Measurements from ENCODE around the gene TGFBI.
"Not testable (repeated sequence)": the region's sequence is repeated elsewhere in the genome, so short reads cannot be mapped to it uniquely, and the experiment has no call there.

TGFBI gene

DNA sequence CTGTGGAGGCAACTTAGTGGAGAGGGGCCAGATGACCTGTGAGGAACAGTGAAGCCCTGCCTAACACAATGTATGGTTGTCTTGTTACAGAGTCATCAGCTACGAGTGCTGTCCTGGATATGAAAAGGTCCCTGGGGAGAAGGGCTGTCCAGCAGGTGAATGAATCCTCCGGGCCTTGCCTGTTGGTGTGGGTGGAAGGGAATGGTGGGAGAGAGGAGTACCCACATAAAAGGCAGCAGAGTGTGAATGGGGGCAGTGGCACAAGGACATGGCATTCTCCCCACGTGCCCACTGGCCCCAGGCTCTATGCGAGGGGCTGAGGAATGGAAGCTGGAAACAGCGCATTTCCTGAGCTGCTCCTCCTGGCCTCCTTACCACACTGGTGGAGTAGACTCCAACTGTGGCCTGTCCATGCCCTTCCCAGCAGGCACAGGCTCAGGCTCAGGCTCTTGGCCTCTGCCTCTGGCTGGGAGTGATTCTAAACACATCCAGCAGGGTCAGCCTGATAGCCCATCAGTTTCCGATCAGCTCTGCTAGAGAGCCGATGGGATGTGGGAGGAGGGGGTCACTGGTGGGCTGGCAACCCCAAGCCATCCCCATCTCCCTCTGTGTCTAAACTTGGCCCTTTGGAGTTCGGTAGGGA, 15.3 kb downstream of the TGFBI start:
- Mint-ChIP-seq H3K4me1 (peaks cover 21% of the 10 kb centered on the region), H3K4me3 (no peak overlapping the region), H3K27me3 (no peaks in the 10 kb centered on the region), H3K36me3 (ENCODE audit: insufficient read depth) (peaks cover 6% of the 10 kb centered on the region), H3K27ac (ENCODE audit: low read depth) (no peak overlapping the region), H3K9me3 (no peaks in the 10 kb centered on the region)
- ATAC-seq (replicated peaks; ENCODE audit: extremely low read depth, poor library complexity, severe bottlenecking) (no peak), DNase-seq (ENCODE audit: low spot score in 2 of 2) (no peak)

DNA sequence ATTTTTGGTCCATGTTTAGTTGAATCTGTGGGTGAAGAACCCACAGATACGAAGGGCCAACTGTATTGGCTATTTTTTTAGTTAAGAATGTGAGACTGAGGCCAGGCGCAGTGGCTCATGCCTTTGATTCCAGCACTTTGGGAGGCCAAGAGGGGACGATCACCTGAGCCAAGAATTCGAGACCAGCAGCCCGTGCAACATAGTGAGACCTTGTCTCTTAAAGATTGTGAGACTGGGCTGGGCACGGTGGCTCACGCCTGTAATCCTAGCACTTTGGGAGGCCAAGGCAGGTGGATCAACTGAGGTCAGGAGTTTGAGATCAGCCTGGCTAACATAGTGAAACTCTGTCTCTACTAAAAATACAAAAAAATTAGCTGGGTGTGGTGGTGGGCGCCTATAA, 16.2 kb downstream of the TGFBI start:
- not testable (repeated sequence) for H3K27ac Mint-ChIP-seq (ENCODE audit: low read depth); H3K9me3 Mint-ChIP-seq; DNase-seq (ENCODE audit: low spot score in 2 of 2); H3K36me3 Mint-ChIP-seq (ENCODE audit: insufficient read depth); ATAC-seq (replicated peaks; ENCODE audit: extremely low read depth, poor library complexity, severe bottlenecking); H3K27me3 Mint-ChIP-seq; H3K4me3 Mint-ChIP-seq
- peaks cover 21% of the 10 kb centered on the region for H3K4me1 Mint-ChIP-seq

DNA sequence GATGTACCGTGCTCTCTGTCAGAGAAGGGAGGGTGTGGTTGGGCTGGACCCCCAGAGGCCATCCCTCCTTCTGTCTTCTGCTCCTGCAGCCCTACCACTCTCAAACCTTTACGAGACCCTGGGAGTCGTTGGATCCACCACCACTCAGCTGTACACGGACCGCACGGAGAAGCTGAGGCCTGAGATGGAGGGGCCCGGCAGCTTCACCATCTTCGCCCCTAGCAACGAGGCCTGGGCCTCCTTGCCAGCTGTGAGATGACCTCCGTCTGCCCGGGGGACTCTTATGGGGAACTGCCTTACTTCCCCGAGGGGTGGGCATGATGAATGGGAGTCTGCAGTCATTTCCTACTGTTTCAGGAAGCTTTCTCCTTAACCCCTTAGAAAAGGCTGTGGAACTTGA, 17.5 kb downstream of the TGFBI start:
- peaks cover 14% of the 10 kb centered on the region for H3K4me1 Mint-ChIP-seq
- H3K27me3 Mint-ChIP-seq = no peaks in the 10 kb centered on the region
- H3K9me3 Mint-ChIP-seq = no peaks in the 10 kb centered on the region
- DNase-seq (ENCODE audit: low spot score in 2 of 2) = no peak
- ATAC-seq (replicated peaks; ENCODE audit: extremely low read depth, poor library complexity, severe bottlenecking) = no peak
- peaks cover 4% of the 10 kb centered on the region for H3K36me3 Mint-ChIP-seq (ENCODE audit: insufficient read depth)
- H3K27ac Mint-ChIP-seq (ENCODE audit: low read depth) = no peak overlapping the region
- no peak overlapping the region for H3K4me3 Mint-ChIP-seq

DNA sequence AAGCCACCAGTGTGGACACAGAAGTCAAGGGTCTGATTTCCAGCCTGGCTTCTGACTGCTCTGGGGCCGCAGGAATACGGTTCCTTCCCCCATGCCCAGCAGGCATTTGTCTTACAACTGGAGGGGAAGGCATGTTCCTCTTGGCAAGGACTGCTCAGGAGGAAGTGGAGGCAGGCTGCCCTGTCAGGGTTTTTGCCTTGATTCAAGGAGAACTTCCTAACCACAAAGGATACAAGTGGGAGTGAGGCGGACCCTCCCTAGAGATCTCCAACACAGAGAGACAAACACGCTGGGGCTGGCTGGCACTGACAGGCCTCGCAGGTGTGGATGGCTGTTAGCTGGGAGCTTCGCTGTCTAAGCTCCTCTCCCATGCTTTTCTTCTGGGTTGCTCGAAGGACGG, 19.1 kb downstream of the TGFBI start:
- H3K36me3 Mint-ChIP-seq (ENCODE audit: insufficient read depth) = peaks cover 4% of the 10 kb centered on the region
- ATAC-seq (replicated peaks; ENCODE audit: extremely low read depth, poor library complexity, severe bottlenecking) (no peak), DNase-seq (ENCODE audit: low spot score in 2 of 2) (no peak)
- H3K27ac Mint-ChIP-seq (ENCODE audit: low read depth) = no peak overlapping the region
- no peaks in the 10 kb centered on the region for H3K9me3 Mint-ChIP-seq
- no peaks in the 10 kb centered on the region for H3K27me3 Mint-ChIP-seq
- no peak overlapping the region for H3K4me3 Mint-ChIP-seq
- peaks cover under 1% of the 10 kb centered on the region for H3K4me1 Mint-ChIP-seq

DNA sequence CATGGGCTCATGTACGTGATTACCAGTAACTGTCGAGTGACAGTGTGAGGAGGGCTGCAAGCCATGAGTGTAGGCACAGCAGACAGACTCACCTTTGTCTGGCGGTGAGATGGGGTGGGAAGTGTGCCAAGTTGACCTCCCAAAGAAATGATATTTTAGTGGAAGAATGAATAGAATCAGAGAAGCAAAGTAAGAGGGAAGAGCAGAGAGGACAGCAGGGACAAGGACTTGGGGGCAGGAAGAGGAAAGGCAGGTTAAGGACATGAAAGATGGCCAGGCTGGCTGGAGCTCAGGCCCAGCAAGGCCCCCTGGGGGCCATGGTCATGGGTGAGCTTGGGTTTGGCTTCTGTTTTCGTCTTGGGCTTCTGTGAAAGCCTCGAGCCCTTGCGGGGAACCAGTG, 20.2 kb downstream of the TGFBI start:
- ATAC-seq (replicated peaks; ENCODE audit: extremely low read depth, poor library complexity, severe bottlenecking) = no peak
- peaks cover 3% of the 10 kb centered on the region for H3K36me3 Mint-ChIP-seq (ENCODE audit: insufficient read depth)
- no peak overlapping the region for H3K27ac Mint-ChIP-seq (ENCODE audit: low read depth)
- H3K4me1 Mint-ChIP-seq = no peaks in the 10 kb centered on the region
- no peak for DNase-seq (ENCODE audit: low spot score in 2 of 2)
- H3K4me3 Mint-ChIP-seq = no peak overlapping the region
- H3K27me3 Mint-ChIP-seq = no peaks in the 10 kb centered on the region
- no peaks in the 10 kb centered on the region for H3K9me3 Mint-ChIP-seq

DNA sequence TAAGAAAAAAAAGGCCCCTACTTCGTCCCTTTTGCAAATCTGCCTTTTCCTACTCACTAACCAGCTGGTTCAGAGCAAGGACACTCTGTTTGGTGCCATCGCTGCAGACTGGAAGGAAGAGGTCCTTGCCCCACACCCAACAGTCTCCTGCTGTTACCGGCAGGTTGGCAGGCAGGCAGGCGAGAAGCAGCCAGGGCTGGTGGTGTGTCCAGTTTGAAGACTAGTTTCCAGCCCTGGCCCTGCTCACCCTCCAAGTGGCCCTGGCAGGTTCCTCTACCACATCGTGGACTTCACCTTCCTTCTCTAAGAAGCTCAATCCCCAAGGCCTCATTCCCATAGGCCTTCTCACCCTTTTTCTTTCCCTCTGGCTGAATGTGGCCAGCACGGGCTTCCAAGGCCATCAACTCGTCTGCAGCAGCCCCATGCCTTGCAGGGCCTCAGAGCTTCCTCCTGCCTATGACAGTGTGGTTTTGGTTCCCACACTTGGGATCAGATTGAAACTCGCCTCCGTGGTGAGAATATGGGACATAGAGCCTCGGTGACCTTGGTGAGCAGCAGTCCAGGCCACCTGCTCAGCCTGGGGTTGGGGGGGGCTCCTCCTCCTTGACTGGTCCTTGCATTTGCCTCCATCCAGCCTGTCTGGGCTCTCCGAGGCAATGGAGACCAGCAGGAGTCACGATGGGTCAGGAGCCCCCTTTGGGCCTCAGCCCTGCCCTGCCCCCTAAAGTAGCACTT, 22.9 kb downstream of the TGFBI start:
- H3K36me3 Mint-ChIP-seq (ENCODE audit: insufficient read depth) = no peaks in the 10 kb centered on the region
- H3K9me3 Mint-ChIP-seq = no peaks in the 10 kb centered on the region
- no peaks in the 10 kb centered on the region for H3K27me3 Mint-ChIP-seq
- no peaks in the 10 kb centered on the region for H3K4me1 Mint-ChIP-seq
- H3K27ac Mint-ChIP-seq (ENCODE audit: low read depth) = no peak overlapping the region
- DNase-seq (ENCODE audit: low spot score in 2 of 2) (no peak), ATAC-seq (replicated peaks; ENCODE audit: extremely low read depth, poor library complexity, severe bottlenecking) (no peak)
- H3K4me3 Mint-ChIP-seq = no peak overlapping the region

DNA sequence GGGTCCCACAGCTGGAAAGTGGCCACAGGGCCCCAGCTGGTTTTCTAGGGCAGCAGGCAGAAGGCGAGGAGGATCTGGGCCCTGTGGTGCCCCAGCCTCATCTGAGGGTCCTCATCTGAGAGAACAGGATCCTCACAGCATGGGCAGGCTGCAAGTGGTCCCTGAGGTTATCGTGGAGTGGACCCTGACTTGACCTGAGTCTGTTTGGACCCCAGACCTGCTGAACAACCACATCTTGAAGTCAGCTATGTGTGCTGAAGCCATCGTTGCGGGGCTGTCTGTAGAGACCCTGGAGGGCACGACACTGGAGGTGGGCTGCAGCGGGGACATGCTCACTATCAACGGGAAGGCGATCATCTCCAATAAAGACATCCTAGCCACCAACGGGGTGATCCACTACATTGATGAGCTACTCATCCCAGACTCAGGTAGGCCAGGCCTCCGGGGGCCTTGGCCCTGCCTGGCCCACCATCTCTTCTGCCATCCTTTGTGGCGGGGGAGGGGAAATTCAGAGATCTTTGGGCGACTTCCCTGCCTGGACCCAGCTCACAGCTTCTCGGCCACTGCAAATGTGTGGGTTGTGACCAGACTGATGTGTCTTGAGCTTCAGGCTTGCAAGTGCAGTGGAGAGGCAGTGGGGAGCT, 24.0 kb downstream of the TGFBI start:
- no peak for DNase-seq (ENCODE audit: low spot score in 2 of 2)
- Mint-ChIP-seq H3K4me3 (no peak overlapping the region), H3K4me1 (no peaks in the 10 kb centered on the region), H3K27ac (ENCODE audit: low read depth) (no peak overlapping the region), H3K36me3 (ENCODE audit: insufficient read depth) (no peaks in the 10 kb centered on the region), H3K27me3 (no peaks in the 10 kb centered on the region), H3K9me3 (no peaks in the 10 kb centered on the region)
- ATAC-seq (replicated peaks; ENCODE audit: extremely low read depth, poor library complexity, severe bottlenecking) = no peak

DNA sequence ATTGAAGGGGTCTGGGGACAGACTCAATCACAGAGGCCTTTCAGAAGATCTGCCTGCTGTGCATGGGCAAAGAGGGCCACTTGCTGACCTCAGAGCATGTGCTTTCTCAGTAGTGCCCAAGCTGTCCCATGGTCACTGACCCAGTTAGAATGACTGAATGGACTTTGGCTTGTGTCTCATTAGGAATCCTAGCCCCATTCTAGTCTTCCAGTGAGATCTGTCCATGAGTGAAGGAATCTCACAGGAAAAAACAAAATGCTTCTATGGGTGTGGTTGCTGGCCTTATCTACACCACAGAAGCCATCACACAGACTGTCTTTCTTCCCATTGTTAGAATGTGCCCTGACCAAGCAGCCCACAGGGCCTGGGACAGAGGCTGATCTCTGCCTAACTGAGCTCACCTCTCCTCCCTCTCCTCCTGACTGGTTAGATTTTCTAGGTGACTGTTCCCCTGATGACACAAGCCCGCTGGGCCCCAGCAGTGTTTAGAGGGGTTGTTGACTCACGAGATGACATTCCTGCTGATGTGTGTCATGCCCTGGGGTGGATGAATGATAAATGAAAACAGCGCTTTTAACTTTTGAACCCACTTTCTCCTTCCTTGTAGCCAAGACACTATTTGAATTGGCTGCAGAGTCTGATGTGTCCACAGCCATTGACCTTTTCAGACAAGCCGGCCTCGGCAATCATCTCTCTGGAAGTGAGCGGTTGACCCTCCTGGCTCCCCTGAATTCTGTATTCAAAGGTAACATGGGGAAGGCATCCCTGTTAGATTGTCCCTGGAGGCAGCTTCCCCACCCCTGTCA, 24.8 kb downstream of the TGFBI start:
- no peaks in the 10 kb centered on the region for H3K4me1 Mint-ChIP-seq
- no peaks in the 10 kb centered on the region for H3K9me3 Mint-ChIP-seq
- ATAC-seq (replicated peaks; ENCODE audit: extremely low read depth, poor library complexity, severe bottlenecking) (no peak), DNase-seq (ENCODE audit: low spot score in 2 of 2) (no peak)
- no peak overlapping the region for H3K4me3 Mint-ChIP-seq
- H3K27me3 Mint-ChIP-seq = no peaks in the 10 kb centered on the region
- H3K27ac Mint-ChIP-seq (ENCODE audit: low read depth) = no peak overlapping the region
- no peaks in the 10 kb centered on the region for H3K36me3 Mint-ChIP-seq (ENCODE audit: insufficient read depth)

DNA sequence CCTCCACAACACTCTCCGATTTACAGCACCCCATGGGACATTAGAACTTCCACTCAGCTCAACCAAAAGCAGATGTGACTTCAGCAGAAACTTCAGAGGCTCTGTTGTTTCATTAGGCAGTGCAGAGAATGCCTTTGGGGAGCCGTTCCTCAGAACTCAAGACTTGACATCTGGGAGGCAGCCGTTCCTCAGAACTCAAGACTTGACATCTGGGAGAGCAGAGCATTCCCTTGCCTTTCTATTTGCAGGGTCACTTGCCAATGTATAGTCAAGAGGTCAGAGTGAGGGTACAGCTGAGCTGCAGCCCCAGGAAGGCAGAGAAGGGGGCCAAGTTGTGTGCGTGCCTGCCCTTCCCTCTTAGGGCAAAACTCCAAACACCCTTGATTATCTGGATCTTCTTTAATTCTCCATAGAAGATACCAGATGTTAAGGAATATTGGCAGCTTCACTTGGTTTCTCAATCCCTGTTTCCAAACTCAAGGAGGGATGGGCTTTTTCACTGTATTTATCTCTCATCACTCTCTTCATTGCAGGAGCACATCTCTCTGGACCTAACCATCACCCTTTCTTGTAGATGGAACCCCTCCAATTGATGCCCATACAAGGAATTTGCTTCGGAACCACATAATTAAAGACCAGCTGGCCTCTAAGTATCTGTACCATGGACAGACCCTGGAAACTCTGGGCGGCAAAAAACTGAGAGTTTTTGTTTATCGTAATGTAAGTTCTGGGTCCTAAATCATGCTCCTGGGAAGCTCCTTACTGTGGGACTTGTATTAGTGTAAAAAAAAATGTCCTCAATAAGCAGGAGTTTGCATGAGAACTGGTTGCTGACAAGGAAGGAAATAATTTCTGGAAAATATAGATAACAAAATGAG, 25.6 kb downstream of the TGFBI start:
- Mint-ChIP-seq H3K4me3 (no peak overlapping the region), H3K36me3 (ENCODE audit: insufficient read depth) (peaks cover 3% of the 10 kb centered on the region), H3K9me3 (no peaks in the 10 kb centered on the region), H3K4me1 (no peaks in the 10 kb centered on the region), H3K27me3 (no peaks in the 10 kb centered on the region), H3K27ac (ENCODE audit: low read depth) (no peak overlapping the region)
- no peak for ATAC-seq (replicated peaks; ENCODE audit: extremely low read depth, poor library complexity, severe bottlenecking)
- DNase-seq (ENCODE audit: low spot score in 2 of 2) = no peak

DNA sequence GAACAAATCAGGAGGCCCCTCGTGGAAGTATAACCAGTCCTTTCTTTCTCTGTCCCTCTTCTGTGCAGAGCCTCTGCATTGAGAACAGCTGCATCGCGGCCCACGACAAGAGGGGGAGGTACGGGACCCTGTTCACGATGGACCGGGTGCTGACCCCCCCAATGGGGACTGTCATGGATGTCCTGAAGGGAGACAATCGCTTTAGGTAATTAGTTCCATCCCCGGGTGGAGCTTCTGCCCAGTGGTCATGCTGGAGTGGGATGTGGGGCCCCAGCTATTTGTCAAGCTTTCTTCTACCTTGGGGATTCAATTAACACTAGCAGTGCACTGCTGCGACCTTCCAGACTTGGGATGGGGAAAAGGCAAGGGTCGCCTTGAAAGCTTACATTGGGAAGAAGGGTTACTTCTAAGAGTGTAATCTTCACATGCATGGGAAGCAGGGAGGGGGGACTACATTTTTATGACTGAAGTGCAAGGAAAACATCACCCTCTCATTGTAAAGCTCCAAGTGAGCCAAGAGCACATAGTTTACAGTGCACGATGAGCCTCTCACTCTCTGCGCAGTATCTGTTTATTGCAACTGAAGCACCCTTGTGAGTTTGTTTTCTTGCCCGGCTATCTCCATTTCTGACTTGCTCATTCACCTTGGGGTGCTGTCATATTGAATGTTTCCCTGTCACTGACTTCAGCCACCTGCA, 27.0 kb downstream of the TGFBI start:
- Mint-ChIP-seq H3K4me1 (no peaks in the 10 kb centered on the region), H3K27me3 (no peaks in the 10 kb centered on the region), H3K4me3 (no peak overlapping the region), H3K9me3 (no peaks in the 10 kb centered on the region), H3K36me3 (ENCODE audit: insufficient read depth) (peaks cover 3% of the 10 kb centered on the region), H3K27ac (ENCODE audit: low read depth) (no peak overlapping the region)
- DNase-seq (ENCODE audit: low spot score in 2 of 2) (no peak), ATAC-seq (replicated peaks; ENCODE audit: extremely low read depth, poor library complexity, severe bottlenecking) (no peak)

DNA sequence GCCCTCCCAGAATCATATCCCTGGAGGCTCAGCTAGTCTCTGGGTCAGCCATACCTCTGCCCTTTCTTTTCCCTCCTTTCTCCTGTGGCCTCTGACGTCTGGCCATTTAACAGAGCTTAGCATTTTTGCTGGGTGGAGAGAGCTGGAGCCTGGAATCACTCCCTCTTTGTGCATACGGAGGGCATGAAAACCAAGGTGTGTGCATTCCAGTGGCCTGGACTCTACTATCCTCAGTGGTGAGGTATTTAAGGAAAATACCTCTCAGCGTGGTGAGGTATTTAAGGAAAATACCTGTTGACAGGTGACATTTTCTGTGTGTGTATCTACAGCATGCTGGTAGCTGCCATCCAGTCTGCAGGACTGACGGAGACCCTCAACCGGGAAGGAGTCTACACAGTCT, 27.5 kb downstream of the TGFBI start:
- ATAC-seq (replicated peaks; ENCODE audit: extremely low read depth, poor library complexity, severe bottlenecking) (no peak), DNase-seq (ENCODE audit: low spot score in 2 of 2) (no peak)
- Mint-ChIP-seq H3K4me3 (no peak overlapping the region), H3K27ac (ENCODE audit: low read depth) (no peak overlapping the region), H3K9me3 (no peaks in the 10 kb centered on the region), H3K27me3 (no peaks in the 10 kb centered on the region), H3K4me1 (no peaks in the 10 kb centered on the region), H3K36me3 (ENCODE audit: insufficient read depth) (peaks cover 3% of the 10 kb centered on the region)
